Measurements from ENCODE around the gene CNOT3. TPM values are rescaled to one million over a fixed set of nuclear protein-coding genes. Genes with fewer than 3 reads are reported as not detected.

CNOT3 gene
- total and polyA plus RNA-seq, 9 of the 15 experiments (the other 6 are each of a cell fraction or from before 2014, with no cell fraction given), result 0.27 to 60.4 (median 9.9) TPM

- peak; percentile 66 for TF ChIP-seq TAF7 (tag; IDR thresholded peaks at IDR 0.05)
- TF ChIP-seq, protein P1, sequence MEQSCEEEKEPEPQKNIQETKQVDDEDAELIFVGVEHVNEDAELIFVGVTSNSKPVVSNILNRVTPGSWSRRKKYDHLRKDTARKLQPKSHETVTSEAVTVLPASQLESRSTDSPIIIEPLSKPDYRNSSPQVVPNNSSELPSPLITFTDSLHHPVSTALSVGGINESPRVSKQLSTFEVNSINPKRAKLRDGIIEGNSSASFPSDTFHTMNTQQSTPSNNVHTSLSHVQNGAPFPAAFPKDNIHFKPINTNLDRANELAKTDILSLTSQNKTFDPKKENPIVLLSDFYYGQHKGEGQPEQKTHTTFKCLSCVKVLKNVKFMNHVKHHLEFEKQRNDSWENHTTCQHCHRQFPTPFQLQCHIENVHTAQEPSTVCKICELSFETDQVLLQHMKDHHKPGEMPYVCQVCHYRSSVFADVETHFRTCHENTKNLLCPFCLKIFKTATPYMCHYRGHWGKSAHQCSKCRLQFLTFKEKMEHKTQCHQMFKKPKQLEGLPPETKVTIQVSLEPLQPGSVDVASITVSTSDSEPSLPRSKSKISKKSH (CRISPR knock-in tag; IDR thresholded peaks at IDR 0.05), result no peak
- TF ChIP-seq NRF1 (conservative IDR thresholded peaks at IDR 0.05 in 1 of 2, IDR thresholded peaks at IDR 0.05 in 1 of 2), result peak; percentile 100
- peak; percentile 65 for TF ChIP-seq POU5F1 (IDR thresholded peaks at IDR 0.05; ENCODE audit: borderline replicate concordance, low read depth, low read length, partially characterized antibody)
- no peak for TF ChIP-seq EHMT2 (IDR thresholded peaks at IDR 0.05)
- TF ChIP-seq SUPT5H (IDR thresholded peaks at IDR 0.05), result peak; percentile 94
- peak; percentile 97 for TF ChIP-seq ZNF143 (CRISPR knock-in tag; IDR thresholded peaks at IDR 0.05)
- TF ChIP-seq RBFOX2 (IDR thresholded peaks at IDR 0.05; ENCODE audit: low read depth, low read length), result peak; percentile 95
- TF ChIP-seq, protein P2, sequence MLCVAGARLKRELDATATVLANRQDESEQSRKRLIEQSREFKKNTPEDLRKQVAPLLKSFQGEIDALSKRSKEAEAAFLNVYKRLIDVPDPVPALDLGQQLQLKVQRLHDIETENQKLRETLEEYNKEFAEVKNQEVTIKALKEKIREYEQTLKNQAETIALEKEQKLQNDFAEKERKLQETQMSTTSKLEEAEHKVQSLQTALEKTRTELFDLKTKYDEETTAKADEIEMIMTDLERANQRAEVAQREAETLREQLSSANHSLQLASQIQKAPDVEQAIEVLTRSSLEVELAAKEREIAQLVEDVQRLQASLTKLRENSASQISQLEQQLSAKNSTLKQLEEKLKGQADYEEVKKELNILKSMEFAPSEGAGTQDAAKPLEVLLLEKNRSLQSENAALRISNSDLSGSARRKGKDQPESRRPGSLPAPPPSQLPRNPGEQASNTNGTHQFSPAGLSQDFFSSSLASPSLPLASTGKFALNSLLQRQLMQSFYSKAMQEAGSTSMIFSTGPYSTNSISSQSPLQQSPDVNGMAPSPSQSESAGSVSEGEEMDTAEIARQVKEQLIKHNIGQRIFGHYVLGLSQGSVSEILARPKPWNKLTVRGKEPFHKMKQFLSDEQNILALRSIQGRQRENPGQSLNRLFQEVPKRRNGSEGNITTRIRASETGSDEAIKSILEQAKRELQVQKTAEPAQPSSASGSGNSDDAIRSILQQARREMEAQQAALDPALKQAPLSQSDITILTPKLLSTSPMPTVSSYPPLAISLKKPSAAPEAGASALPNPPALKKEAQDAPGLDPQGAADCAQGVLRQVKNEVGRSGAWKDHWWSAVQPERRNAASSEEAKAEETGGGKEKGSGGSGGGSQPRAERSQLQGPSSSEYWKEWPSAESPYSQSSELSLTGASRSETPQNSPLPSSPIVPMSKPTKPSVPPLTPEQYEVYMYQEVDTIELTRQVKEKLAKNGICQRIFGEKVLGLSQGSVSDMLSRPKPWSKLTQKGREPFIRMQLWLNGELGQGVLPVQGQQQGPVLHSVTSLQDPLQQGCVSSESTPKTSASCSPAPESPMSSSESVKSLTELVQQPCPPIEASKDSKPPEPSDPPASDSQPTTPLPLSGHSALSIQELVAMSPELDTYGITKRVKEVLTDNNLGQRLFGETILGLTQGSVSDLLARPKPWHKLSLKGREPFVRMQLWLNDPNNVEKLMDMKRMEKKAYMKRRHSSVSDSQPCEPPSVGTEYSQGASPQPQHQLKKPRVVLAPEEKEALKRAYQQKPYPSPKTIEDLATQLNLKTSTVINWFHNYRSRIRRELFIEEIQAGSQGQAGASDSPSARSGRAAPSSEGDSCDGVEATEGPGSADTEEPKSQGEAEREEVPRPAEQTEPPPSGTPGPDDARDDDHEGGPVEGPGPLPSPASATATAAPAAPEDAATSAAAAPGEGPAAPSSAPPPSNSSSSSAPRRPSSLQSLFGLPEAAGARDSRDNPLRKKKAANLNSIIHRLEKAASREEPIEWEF (CRISPR knock-in tag; IDR thresholded peaks at IDR 0.05), result no peak
- TF ChIP-seq, protein P3, sequence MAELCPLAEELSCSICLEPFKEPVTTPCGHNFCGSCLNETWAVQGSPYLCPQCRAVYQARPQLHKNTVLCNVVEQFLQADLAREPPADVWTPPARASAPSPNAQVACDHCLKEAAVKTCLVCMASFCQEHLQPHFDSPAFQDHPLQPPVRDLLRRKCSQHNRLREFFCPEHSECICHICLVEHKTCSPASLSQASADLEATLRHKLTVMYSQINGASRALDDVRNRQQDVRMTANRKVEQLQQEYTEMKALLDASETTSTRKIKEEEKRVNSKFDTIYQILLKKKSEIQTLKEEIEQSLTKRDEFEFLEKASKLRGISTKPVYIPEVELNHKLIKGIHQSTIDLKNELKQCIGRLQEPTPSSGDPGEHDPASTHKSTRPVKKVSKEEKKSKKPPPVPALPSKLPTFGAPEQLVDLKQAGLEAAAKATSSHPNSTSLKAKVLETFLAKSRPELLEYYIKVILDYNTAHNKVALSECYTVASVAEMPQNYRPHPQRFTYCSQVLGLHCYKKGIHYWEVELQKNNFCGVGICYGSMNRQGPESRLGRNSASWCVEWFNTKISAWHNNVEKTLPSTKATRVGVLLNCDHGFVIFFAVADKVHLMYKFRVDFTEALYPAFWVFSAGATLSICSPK (IDR thresholded peaks at IDR 0.05; ENCODE audit: borderline replicate concordance), result no peak
- TF ChIP-seq, protein P4, sequence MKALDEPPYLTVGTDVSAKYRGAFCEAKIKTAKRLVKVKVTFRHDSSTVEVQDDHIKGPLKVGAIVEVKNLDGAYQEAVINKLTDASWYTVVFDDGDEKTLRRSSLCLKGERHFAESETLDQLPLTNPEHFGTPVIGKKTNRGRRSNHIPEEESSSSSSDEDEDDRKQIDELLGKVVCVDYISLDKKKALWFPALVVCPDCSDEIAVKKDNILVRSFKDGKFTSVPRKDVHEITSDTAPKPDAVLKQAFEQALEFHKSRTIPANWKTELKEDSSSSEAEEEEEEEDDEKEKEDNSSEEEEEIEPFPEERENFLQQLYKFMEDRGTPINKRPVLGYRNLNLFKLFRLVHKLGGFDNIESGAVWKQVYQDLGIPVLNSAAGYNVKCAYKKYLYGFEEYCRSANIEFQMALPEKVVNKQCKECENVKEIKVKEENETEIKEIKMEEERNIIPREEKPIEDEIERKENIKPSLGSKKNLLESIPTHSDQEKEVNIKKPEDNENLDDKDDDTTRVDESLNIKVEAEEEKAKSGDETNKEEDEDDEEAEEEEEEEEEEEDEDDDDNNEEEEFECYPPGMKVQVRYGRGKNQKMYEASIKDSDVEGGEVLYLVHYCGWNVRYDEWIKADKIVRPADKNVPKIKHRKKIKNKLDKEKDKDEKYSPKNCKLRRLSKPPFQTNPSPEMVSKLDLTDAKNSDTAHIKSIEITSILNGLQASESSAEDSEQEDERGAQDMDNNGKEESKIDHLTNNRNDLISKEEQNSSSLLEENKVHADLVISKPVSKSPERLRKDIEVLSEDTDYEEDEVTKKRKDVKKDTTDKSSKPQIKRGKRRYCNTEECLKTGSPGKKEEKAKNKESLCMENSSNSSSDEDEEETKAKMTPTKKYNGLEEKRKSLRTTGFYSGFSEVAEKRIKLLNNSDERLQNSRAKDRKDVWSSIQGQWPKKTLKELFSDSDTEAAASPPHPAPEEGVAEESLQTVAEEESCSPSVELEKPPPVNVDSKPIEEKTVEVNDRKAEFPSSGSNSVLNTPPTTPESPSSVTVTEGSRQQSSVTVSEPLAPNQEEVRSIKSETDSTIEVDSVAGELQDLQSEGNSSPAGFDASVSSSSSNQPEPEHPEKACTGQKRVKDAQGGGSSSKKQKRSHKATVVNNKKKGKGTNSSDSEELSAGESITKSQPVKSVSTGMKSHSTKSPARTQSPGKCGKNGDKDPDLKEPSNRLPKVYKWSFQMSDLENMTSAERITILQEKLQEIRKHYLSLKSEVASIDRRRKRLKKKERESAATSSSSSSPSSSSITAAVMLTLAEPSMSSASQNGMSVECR (CRISPR knock-in tag; IDR thresholded peaks at IDR 0.05), result 0 out of 2 replicates have a peak, but pooled peaks have one; percentile 28
Measured at GRCh38 chr19:54102421-54103169, 35.0 kb upstream of the CNOT3 start, which contains the start of gene NDUFA3 (continued).

All from K562 (cell line).